ENCODE data around the gene FAM174C. TPM values are rescaled to one million over a fixed set of nuclear protein-coding genes. Genes with fewer than 3 reads are reported as not detected.
"Not testable (repeated sequence)": the region's sequence is repeated elsewhere in the genome, so short reads cannot be mapped to it uniquely, and the experiment has no call there.

Gene FAM174C
- total RNA-seq, 2 donors from 2014 or later: 48.0 to 63.9 TPM

GRCh38 chr19:1244693-1245451, 30.5 kb upstream of the FAM174C start:
- TF ChIP-seq CTCF (IDR thresholded peaks at IDR 0.05) (no peak), POLR2A (IDR thresholded peaks at IDR 0.05) (no peak)

GRCh38 chr19:1245494-1246264, 29.7 kb upstream of the FAM174C start:
- ATAC-seq: no peak
- Histone ChIP-seq H3K4me3 (no peak overlapping the region), H3K27ac (peak overlapping the region; percentile 78 to 100 (median 89)), H3K36me3 (replicated peaks in 1 of 2; ENCODE audit: insufficient read depth in 1 of 2, low read depth in 2 of 2) (no peaks in the 10 kb centered on the region), H3K9me3 (no peaks in the 10 kb centered on the region), H3K27me3 (no peaks in the 10 kb centered on the region), H3K4me1 (peaks cover 68% of the 10 kb centered on the region)
- intact Hi-C loops (cut with DNase I): no loop called here
- 44 to 80% methylated on average over 2 to 23 of the region's 26 CpGs for WGBS, 2 donors
- DNase-seq: peak; percentile 63 to 90 (median 70)
- TF ChIP-seq POLR2A (IDR thresholded peaks at IDR 0.05): peak in 2 of 3 donors; percentile 14 to 26
- no peak for TF ChIP-seq CTCF (IDR thresholded peaks at IDR 0.05)

More at GRCh38 chr19:1244693-1245451, 30.5 kb upstream of the FAM174C start:
- no peak overlapping the region for H3K4me3 ChIP-seq
- H3K27me3 ChIP-seq: no peaks in the 10 kb centered on the region
- no peaks in the 10 kb centered on the region for H3K36me3 ChIP-seq (replicated peaks in 1 of 2; ENCODE audit: insufficient read depth in 1 of 2, low read depth in 2 of 2)
- DNase-seq (peak; percentile 66 to 88 (median 70)), ATAC-seq (no peak)
- H3K27ac ChIP-seq: peak overlapping the region; percentile 78 to 100 (median 89)
- intact Hi-C loops (cut with DNase I): no loop called here
- H3K4me1 ChIP-seq: peaks cover 76% of the 10 kb centered on the region
- no peaks in the 10 kb centered on the region for H3K9me3 ChIP-seq
- 7 to 11% methylated on average over 3 to 31 of the region's 31 CpGs for whole genome bisulfite sequencing, 2 donors

GRCh38 chr19:1246265-1247087, 28.9 kb upstream of the FAM174C start:
- H3K27me3 ChIP-seq; H3K9me3 ChIP-seq; H3K4me3 ChIP-seq; H3K36me3 ChIP-seq (replicated peaks in 1 of 2; ENCODE audit: insufficient read depth in 1 of 2, low read depth in 2 of 2); ATAC-seq; intact Hi-C loops (cut with DNase I): not testable (repeated sequence)
- Histone ChIP-seq H3K4me1 (peaks cover 65% of the 10 kb centered on the region), H3K27ac (peak overlapping the region; percentile 78 to 100 (median 94))
- 75 to 81% methylated on average over 17 to 27 of the region's 27 CpGs for WGBS, 2 donors
- DNase-seq: peak in 2 of 4 donors; percentile 52 to 65

GRCh38 chr19:1247748-1248138, 27.6 kb upstream of the FAM174C start:
- no peaks in the 10 kb centered on the region for H3K36me3 ChIP-seq (replicated peaks in 1 of 2; ENCODE audit: insufficient read depth in 1 of 2, low read depth in 2 of 2)
- peak overlapping the region; percentile 99 to 100 (median 100) for H3K27ac ChIP-seq
- H3K4me1 ChIP-seq: peaks cover 70% of the 10 kb centered on the region
- ATAC-seq: no peak
- H3K4me3 ChIP-seq: no peak overlapping the region
- intact Hi-C loops (cut with DNase I): no loop called here
- no peak for TF ChIP-seq POLR2A (IDR thresholded peaks at IDR 0.05)
- no peak for TF ChIP-seq CTCF (IDR thresholded peaks at IDR 0.05)
- H3K27me3 ChIP-seq: no peaks in the 10 kb centered on the region
- no peaks in the 10 kb centered on the region for H3K9me3 ChIP-seq
- no peak for DNase-seq
- WGBS, 2 donors: 56 to 98% methylated on average over 4 to 8 of the region's 8 CpGs
